Stimulated activated CD4-positive, alpha-beta T cell treated with anti-CD3 and anti-CD28 coated beads, Interleukin-12 subunit alpha, Interleukin-12 subunit beta, amount 100 ng/mL, for 4 hours (primary cell): ENCODE data around the gene OSBPL8.
"Not testable (repeated sequence)": the region's sequence is repeated elsewhere in the genome, so short reads cannot be mapped to it uniquely, and the experiment has no call there.

Source experiments
- DNase-seq: peaks from one replicate; pipeline ENCODE4 v3.0.0-alpha.2; 2020

The OSBPL8 gene

DNA sequence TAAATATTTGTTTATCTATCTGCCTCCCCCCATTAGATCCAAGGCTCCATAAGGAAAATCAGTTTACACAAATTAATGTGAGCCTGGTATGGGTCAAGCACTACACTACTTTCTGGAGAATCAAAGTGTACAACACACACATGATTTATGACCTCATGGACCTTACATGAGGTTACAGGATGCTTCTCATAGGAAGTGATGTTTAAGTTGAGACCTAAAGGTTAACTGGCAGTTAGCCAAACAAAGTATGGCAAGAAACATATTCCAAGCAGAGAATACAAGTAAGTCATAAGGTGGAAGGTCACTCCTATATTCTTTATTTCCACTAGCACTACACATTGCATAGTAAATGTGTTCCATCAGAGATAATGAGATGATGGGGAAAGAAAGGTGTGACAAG is 39.2 kb downstream of the OSBPL8 start:
- DNase-seq, result no peak

DNA sequence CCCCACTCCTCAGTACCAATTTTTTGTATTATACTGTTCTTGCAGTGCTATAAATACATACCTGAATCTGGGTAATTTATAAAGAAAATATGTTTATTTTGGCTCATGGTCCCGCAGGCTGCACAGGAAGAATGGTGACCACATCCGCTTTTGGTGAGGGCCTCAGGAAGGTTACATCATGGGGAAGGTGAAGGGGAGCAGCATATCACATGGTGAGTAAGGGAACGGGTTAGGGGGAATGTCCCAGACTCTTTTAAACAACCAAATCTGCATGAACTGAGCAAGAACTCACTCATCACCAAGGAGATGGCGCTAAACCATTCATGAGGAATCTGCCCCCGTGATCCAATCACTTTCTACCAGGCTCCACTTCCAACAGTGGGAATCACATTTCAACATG is 40.0 kb downstream of the OSBPL8 start:
- no peak for DNase-seq

DNA sequence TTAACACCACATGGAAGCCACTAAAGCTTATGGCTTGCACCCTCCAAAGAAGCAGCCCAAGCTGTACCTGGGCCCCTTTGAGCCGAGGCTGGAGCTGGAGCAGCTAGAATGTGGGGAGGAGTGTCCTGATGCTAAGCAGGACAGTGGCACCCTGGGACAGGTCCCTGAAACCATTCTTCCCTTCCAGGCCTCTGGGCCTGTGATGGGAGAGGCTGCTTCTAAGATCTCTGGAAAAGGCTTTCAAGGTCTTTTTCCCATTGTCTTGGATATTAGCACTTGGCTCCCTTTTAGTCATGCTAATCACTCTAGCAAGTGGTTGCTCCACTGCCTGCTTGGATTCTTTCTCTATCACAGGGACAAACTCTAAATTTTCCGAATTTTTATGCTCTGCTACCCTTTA is 40.9 kb downstream of the OSBPL8 start:
- no peak for DNase-seq

DNA sequence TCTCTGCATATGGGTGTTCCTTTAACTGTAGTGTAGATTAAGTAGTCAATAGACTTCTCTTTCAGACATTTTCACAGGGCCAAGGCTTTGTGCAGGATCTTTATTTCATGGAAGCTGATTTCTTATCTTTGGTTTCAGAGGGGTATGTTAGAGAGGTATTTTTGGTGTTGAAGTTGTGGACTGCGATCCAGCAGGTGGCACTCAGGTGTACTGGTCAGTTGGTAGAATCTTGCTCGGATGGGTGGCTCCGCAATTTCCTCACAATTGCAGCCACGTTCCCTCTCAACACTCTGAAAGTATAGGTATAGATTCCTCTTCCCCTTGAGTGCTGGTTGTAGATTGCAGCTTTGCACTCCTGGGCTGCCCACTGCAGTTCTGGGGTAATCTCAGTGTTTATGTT is 44.3 kb downstream of the OSBPL8 start:
- no peak for DNase-seq

DNA sequence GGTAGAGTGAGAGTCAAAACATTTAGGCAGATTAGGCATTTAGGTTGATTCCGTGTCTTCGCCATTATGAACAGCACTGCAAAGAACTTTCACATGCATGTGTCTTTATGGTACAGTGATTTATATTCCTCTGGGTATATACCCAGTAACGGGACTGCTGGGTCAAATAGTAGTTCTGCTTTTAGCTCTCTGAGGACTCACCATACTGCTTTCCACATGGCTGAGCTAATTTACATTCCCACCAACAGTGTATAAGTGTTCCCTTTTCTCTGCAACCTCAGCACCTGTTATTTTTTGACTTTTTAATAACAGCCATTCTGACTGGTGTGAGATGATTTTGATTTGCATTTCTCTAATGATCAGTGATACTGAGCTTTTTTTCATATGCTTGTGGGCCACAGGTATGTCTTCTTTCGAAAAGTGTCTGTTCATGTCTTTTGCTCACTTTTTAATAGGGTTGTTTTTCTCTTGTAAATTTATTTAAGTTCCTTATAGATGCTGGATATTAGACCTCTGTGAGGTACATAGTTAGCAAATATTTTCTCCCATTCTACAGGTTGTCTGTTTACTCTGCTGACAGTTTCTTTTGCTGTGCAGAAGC is 48.4 kb downstream of the OSBPL8 start:
- DNase-seq, result not testable (repeated sequence)

DNA sequence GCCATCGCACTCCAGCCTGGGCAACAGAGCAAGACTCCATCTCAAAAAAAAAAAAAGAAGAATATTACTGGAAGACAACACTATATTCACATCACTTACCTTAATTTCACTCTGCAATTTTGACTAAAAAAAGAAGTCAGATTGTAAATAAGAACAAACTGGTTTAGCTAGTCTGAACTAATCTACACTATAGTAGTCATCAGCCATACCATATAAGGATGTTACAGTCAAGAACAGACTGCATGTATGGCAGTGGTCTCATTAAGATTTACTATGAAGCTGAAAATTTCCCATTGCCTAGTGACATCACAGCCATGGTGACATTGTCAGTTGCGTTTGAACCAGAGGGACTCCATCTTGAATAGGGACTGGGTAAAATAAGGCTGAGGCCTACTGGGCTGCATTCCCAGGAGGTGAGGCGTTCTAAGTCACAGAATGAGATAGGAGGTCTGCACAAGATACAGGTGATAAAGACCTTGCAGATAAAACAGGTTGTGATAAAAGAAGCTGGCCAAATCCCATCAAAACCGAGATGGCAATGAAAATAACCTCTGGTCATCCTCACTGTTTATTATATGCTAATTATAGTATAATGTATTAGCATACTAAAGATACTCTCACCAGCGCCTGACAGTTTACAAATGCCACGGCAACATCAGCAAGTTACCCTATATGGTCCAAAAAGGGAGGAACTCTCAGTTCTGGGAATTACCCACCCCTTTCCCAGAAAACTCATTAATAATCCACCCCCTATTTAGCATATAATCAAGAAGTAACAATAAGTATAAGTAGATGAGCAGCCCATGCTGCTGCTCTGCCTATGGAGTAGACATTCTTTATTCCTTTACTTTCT is 51.2 kb downstream of the OSBPL8 start:
- DNase-seq, result no peak

DNA sequence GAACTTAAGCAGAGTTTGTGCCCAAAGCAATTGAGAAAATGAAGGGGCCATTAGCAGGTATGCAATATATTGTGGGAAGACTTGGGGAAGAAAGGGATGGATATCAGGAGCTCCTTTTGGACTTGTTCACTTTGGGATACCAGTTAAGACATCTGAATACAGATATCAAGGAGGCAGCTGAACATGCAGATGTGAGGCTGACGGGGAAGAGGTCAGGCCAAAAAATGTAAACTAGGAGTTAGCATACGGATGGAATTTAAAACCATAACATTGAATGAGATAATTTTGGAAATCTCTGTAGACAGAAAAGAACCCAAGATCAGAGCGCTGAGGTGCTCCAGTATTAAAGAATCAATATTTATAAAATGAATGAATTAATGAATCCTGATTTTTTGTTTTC is 53.4 kb downstream of the OSBPL8 start:
- no peak for DNase-seq

DNA sequence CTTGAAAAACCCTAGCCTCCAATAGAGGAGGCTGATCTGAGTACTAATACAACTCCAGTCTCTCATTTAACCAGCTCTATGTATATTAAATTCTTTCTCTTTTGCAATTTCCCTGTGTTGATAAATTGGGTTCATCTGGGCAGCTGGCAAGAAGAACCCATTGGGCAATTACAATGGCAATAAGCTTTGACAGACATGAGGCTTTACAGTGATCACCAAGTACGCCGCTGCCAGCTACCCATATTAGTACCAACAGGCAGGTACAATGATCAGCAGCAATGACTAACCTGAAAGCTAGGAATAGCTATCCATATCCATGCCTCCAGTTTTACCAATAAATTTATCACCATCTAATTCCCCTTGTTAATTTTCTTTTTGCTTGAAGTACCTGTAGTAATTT is 54.5 kb downstream of the OSBPL8 start:
- no peak for DNase-seq

DNA sequence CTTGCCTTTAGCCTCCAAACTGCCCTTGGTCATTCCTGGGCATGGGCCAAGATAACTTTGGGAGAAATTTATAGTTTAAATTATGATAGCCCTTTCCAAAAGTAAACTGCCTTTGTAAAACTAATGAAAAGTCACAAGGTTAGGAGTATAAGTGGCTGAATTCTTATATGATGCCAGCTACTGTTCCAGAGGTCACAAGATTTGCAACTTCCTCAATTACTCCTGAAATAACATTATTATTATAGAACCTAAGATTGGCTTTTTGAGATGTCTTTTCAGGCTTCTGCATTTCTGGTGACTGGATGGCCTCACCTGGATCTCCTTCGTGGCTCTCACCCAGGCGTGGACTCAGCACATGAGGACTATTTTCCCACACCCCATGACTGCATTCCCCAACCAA is 55.0 kb downstream of the OSBPL8 start:
- no peak for DNase-seq

DNA sequence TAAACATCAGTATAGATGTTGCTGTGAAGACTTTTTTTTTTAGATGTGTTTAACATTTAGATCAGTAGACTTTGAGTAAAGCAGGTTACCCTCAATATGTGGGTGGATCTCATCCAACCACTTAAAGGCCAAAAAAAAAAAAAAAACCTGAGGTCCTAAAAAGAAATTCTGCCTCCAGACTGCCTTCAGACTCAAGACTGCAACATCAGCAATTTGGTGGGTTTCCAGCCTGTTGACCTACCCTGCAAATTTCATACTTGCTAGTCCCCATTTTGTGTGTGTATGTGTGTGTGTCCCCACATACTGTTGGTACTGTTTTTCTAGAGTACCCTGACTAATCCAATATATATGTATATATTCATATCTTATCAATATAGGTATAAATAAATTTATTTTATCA is 55.6 kb downstream of the OSBPL8 start:
- DNase-seq, result no peak

DNA sequence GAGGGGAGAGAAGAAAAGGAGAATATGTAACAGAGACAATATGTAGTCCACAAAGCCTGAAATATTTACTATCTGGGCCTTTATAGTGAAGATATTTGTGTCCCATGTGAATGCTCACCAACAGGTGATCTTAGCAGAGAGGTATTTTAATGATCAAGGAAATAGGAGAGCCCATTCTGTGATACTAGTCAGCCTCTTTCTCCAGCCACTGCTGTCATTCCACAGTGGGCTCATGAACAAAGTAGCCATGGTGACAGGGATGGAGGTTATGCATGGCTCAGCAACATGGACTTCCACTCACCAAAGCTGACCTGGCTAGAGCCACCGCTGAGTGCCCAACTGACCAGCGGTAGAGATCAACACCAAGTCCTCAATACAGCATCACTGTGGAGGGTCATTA is 58.2 kb downstream of the OSBPL8 start:
- no peak for DNase-seq

DNA sequence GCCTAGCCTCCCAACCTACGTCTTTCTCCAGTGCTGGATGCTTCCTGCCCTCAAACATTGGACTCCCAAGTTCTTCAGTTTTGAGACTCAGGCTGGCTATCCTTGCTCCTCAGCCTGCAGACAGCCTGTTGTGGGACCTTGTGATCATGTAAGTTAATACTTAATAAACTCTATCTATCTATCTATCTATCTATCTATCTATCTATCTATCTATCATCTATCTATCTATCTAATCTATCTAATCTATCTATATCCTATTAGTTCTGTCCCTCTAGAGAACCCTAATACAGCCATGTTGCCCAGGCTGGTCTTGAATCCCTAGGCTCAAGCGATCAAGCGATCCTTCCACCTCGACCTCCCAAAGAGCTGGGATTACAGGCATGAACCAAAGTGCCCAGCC is 60.4 kb downstream of the OSBPL8 start:
- DNase-seq, result not testable (repeated sequence)

DNA sequence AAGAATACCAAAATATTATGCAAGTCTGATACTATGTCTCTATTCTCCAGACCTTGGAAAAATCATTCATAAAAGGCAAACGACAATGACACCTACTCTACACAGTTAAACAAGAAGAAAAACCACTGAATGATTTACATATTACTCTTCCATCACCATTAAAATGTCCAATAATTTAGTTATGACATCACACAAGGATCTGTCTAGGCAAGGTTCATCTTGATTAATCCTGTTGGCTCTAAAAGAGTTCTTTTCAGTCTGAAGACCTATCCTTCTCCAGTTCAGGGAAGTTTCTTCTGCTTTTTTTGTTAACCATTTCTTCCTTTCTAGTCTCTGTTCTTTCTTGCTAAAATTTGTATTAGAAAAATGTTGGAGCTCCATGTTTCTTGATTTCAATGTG is 64.0 kb downstream of the OSBPL8 start:
- DNase-seq, result no peak

DNA sequence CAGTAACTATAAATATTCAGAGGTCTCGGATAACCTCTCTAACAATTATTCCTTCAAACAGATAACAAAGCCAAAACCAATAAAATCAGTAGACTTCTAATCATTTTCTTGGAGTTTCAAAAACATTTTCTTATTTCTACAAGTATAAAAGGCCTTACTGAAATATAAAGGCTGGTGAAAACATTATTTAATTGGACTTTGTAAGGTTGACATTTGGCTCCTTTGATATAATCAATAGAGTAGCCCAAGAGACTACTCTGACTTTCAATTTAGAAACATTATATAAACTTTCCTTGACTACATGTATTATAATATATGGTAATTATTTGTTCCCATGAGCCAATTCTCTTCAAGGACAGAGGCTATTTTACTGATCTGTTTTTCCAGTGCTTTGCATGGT is 68.3 kb downstream of the OSBPL8 start:
- DNase-seq, result no peak

DNA sequence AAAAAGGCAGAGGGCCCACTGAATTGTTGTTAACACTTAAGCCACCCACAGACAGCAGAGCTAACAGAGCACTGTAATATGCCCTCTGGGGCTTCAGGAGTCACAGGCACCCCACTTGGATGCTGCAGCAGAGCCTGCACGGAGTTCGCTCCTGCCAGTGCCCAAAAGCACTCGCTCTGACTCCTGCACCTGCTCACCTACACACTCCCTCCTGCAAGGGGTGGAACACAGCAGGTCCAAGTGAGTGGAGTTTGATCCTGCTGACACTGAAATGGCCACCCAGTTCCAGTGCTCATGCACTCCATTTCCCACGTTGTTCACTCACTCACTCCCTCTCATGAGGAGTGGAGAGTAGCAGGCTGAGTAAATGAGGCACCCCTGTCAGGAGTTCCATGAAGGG is 68.8 kb downstream of the OSBPL8 start:
- no peak for DNase-seq

DNA sequence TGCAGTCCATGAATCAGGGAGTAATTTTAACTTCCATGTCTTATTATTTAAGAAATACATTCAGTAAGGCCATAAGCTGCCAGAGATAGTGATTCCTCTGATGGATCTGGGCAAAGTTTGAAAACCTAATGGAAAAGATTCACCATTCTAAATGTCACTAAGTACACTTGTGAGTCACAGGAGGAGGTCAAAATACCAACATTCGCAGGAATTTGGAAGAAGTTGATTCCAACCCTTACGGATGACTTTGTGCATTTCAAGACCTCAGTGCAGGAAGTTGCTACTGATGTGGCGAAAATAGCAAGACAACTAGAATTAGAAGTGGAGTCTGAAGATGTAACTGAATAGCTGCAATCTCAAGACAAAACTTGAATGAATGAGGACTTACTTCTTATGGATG is 69.8 kb downstream of the OSBPL8 start:
- DNase-seq, result no peak

DNA sequence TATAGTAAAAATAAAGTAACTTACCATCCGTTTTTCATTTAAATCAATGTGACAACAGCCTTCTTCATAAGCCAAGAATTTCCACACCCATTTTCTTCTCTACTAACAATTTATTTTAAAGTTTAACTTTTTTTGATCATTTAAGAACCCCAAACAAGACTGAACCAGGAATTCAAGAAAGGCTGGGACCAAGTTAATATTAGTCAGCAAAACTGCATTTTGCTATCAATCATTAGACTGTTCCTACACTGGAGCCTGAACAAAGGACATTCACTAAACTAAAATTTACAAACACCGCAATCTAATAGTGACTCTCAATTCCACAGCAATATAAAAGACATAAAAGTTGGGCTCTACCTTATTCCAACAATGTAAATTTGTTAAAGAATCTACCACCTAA is 73.6 kb downstream of the OSBPL8 start:
- DNase-seq, result no peak

DNA sequence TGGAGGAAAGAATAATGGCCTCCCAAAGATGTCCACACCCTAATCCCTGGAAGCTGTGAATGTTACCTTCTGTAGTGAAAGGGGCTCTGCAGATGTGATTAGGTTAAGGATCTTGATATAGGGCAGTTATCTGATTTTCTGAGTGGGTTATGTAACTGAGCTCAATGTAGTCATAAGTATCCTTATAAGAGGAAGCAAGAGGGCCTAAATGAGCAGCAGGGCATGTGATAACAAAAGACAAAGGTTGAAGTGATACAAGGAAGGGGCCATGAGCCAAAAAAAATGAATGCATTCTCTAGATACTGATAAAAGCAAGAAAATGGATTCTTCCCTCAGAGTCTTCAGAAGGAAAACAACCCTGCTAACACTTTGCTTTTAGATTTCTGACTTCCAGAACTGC is 78.8 kb downstream of the OSBPL8 start:
- no peak for DNase-seq

DNA sequence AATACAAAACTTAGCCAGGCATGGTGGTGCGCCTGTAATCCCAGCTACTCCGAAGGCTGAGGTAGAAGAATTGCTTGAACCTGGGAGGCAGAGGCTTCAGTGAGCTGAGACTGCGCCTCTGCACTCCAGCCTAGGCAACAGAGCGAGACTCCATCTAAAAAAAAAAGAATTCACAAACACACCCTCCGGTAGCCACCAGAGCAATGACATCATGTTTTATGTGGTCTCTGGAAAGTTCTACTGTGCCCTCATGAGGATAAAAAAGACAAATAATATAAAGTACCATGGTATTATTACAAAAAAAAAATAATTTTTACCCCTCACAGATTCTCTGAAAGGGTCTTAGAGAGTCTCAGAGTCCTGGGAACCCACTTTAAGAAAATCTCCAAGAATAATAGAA is 81.5 kb downstream of the OSBPL8 start:
- DNase-seq, result no peak

DNA sequence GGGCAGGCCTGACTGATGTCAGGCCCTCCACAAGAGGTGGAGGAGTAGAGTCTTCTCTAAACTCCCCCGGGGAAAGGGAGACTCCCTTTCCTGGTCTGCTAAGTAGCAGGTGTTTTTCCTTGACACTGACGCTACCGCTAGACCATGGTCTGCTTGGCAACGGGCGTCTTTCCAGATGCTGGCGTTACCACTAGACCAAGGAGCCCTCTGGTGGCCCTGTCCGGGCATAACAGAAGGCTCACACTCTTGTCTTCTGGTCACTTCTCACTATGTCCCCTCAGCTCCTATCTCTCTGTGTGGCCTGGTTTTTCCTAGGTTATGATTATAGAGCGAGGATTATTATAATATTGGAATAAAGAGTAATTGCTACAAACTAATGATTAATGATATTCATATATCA is 86.7 kb downstream of the OSBPL8 start:
- DNase-seq, result peak; percentile 9

DNA sequence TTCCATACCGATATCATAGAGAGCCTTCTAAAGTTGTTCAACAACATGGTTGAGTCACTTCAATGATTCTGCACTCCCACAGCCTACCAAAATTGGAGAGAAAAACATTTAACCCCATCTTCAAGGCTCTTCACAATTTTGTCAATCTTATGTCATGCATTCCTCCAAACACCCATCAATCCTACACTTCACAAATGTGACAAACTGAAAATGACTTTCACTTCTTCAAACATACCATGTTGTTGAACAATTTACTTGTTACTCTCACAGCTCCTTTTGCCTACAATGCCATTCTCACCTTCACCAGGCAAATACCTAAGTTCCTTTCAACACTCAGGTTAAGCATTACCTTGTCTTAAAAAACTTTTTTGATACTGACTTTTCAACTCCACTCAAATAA is 88.0 kb downstream of the OSBPL8 start:
- DNase-seq, result no peak

DNA sequence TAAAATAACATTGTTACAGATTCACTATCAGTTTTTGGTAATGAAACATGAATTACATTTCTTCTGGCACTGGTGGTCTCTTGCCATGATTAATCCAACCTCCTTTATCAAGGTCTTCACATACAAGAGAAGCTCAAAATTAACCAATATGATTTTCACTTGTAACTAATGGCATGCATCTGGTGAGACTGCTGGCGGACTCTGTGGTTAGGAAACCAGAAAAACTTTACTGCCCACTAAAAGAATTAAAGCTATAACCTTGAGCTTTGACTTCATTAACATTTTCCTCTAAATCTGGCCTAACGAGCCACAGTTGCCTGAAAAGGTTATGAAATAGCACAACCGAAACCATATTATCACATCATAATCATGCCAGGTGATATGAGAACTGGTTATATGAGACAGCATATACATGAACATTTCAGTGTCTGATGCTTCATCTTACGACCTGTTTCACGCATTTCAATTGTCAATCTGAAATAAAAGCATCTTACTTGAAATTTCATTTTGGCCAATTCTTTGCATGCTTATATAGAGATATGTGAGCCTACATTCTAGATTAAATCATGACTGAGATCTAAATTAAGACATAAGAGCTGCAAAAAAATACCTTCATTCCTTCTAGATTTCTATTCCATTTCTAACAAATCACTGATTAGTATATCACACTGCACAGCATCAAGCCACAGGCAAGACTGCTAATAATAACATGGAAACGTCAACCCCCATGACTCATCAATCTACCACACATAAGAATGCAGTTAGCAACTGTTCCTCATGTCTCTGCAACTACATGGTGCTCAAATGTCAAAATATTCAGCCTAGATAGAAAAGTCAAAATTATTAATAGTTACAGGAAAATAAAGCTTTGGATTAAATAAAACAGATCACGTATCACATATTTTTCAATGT is 89.3 kb downstream of the OSBPL8 start:
- no peak for DNase-seq

DNA sequence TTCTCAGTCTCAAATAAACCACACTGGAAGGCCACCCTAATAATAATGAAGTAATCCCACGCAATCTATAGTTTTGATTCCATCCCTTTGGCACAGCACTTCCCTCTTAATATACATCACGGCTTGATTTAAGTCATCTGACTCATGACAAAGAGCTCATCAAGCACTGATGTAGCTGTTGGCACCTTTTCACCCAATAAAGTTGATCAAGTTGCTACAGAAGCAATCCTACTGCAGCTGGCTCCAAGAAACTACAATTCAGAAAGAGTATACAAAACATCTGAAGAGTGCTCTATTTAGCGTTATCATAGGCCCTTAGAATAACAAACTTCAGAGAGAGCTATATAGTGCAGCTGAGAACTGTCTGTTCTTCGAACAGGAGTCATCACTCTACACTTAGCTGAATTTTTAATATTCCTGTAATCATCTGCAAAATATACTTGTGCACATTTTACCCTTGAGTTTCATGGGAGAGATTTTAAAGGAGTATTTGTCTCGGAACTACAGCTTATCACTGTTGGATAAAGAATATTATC is 94.9 kb downstream of the OSBPL8 start:
- no peak for DNase-seq
